HEK293 (cell line): ENCODE measurements around the gene STARD3.

Experiments used
- CTCF ChIA-PET: fragments of 350-600 bp; formaldehyde crosslinking; extraction: SDS; loops from one replicate; lab custom pipeline; 2021; ENCODE audit warnings: antibody characterized with exemption; lab: Yijun Ruan, JAX
- POLR2A ChIA-PET: fragments of 300-600 bp; formaldehyde crosslinking; extraction: SDS; loops from one replicate; lab custom pipeline; 2020; ENCODE audit warnings: antibody characterized with exemption, inconsistent platforms; lab: Yijun Ruan, JAX
- H3K27ac ChIP-seq: fragments of 200-500 bp; sonication (Bioruptor generic); 2 replicates; pipeline ENCODE4 v1.5.1; 2014; ENCODE audit warnings: low read depth, low read length, control low read depth, inconsistent platforms; ENCODE audit errors: extremely low read depth
- H3K36me3 ChIP-seq, 2 experiments: fragments of 200-500 bp in 1 of 2; sonication (Bioruptor generic) in 1 of 2; 1 replicate in 1 of 2; 2 replicates in 1 of 2; pipeline ENCODE4 v1.5.1; 2014 to 2017; ENCODE audit warnings: inconsistent platforms in 2 of 2, low read length in 2 of 2; ENCODE audit not compliant: control insufficient read depth in 2 of 2, insufficient read depth in 1 of 2
- H3K4me1 ChIP-seq: fragments of 200-500 bp; sonication (Bioruptor generic); 2 replicates; pipeline ENCODE4 v1.5.1; 2014; ENCODE audit warnings: mild to moderate bottlenecking, low read length, inconsistent platforms; ENCODE audit not compliant: control insufficient read depth, insufficient read depth
- H3K4me3 ChIP-seq: 2 replicates; pipeline ENCODE4 v1.5.1; 2011; ENCODE audit warnings: low read depth, mild to moderate bottlenecking, control low read depth, low read length, moderate library complexity
- H3K9me3 ChIP-seq: fragments of 200-500 bp; sonication (Bioruptor generic); 2 replicates; pipeline ENCODE4 v1.5.1; 2014; ENCODE audit warnings: low read depth, low read length, inconsistent platforms; ENCODE audit not compliant: control insufficient read depth, insufficient read depth
- KLF16 ChIP-seq: fragments of 450-650 bp; formaldehyde crosslinking; IDR thresholded peaks from 2 replicates; pipeline ENCODE4 v1.5.1; 2017; ENCODE audit warnings: missing biosample characterization, missing genetic modification characterization
- PBX3 ChIP-seq: sonication (generic); formaldehyde crosslinking; IDR thresholded peaks from 2 replicates; pipeline ENCODE4 v1.8.1; 2022; ENCODE audit warnings: mild to moderate bottlenecking, moderate library complexity, missing genetic modification reagents
- PRDM10 ChIP-seq: fragments of 450-650 bp; formaldehyde crosslinking; IDR thresholded peaks from 2 replicates; pipeline ENCODE4 v1.5.1; 2016; ENCODE audit warnings: missing biosample characterization, missing genetic modification characterization
- SP2 ChIP-seq: fragments of 450-650 bp; formaldehyde crosslinking; IDR thresholded peaks from 2 replicates; pipeline ENCODE4 v1.5.1; 2016; ENCODE audit warnings: missing biosample characterization, missing genetic modification characterization
- SP3 ChIP-seq: fragments of 450-650 bp; formaldehyde crosslinking; IDR thresholded peaks from 2 replicates; pipeline ENCODE4 v1.5.1; 2016; ENCODE audit warnings: missing biosample characterization, missing genetic modification characterization
- SP7 ChIP-seq: fragments of 450-650 bp; formaldehyde crosslinking; IDR thresholded peaks from 2 replicates; pipeline ENCODE4 v1.5.1; 2016; ENCODE audit warnings: missing biosample characterization, missing genetic modification characterization
- ZBTB17 ChIP-seq: fragments of 450-650 bp; formaldehyde crosslinking; IDR thresholded peaks from 2 replicates; pipeline ENCODE4 v1.5.1; 2016; ENCODE audit warnings: missing biosample characterization, missing genetic modification characterization
- ZBTB21 ChIP-seq: fragments of 450-650 bp; formaldehyde crosslinking; IDR thresholded peaks from 2 replicates; pipeline ENCODE4 v1.5.1; 2017; ENCODE audit warnings: missing biosample characterization, missing genetic modification characterization
- ZFP37 ChIP-seq: fragments of 450-650 bp; formaldehyde crosslinking; IDR thresholded peaks from 2 replicates; pipeline ENCODE4 v1.5.1; 2016; ENCODE audit warnings: missing biosample characterization, missing genetic modification characterization
- ZIC2 ChIP-seq: fragments of 450-650 bp; formaldehyde crosslinking; IDR thresholded peaks from 2 replicates; pipeline ENCODE4 v1.5.1; 2016; ENCODE audit warnings: missing biosample characterization, missing genetic modification characterization
- ZNF10 ChIP-seq: fragments of 450-650 bp; formaldehyde crosslinking; IDR thresholded peaks from 2 replicates; pipeline ENCODE4 v1.5.1; 2017; ENCODE audit warnings: missing biosample characterization, missing genetic modification characterization
- ZNF184 ChIP-seq: fragments of 450-650 bp; IDR thresholded peaks from 2 replicates; pipeline ENCODE4 v1.5.1; 2018; ENCODE audit warnings: missing biosample characterization, mild to moderate bottlenecking, missing genetic modification characterization
- ZNF335 ChIP-seq: fragments of 450-650 bp; formaldehyde crosslinking; conservative IDR thresholded peaks from 2 replicates; pipeline ENCODE4 v1.5.1; 2016; ENCODE audit warnings: missing biosample characterization, missing genetic modification characterization
- ZNF423 ChIP-seq: fragments of 450-650 bp; formaldehyde crosslinking; IDR thresholded peaks from 2 replicates; pipeline ENCODE4 v1.5.1; 2016; ENCODE audit warnings: missing biosample characterization, missing genetic modification characterization
- ZNF426 ChIP-seq: fragments of 450-650 bp; formaldehyde crosslinking; IDR thresholded peaks from 2 replicates; pipeline ENCODE4 v1.5.1; 2017; ENCODE audit warnings: missing biosample characterization, missing genetic modification characterization, mild to moderate bottlenecking, inconsistent platforms, moderate library complexity
- ZNF629 ChIP-seq: fragments of 450-650 bp; formaldehyde crosslinking; IDR thresholded peaks from 2 replicates; pipeline ENCODE4 v1.5.1; 2017; ENCODE audit warnings: missing biosample characterization, missing genetic modification characterization
- TF ChIP-seq, protein P1 (sequence below): fragments of 450-650 bp; formaldehyde crosslinking; IDR thresholded peaks from 2 replicates; pipeline ENCODE4 v1.5.1; 2016; ENCODE audit warnings: missing biosample characterization, missing genetic modification characterization
- TF ChIP-seq, protein P2 (sequence below): fragments of 450-650 bp; formaldehyde crosslinking; IDR thresholded peaks from 2 replicates; pipeline ENCODE4 v1.5.1; 2016; ENCODE audit warnings: missing biosample characterization, missing genetic modification characterization
- TF ChIP-seq, protein P3 (sequence below): fragments of 450-650 bp; formaldehyde crosslinking; IDR thresholded peaks from 2 replicates; pipeline ENCODE4 v1.5.1; 2016; ENCODE audit warnings: missing biosample characterization, missing genetic modification characterization
- TF ChIP-seq, protein P4 (sequence below): fragments of 450-650 bp; formaldehyde crosslinking; IDR thresholded peaks from 2 replicates; pipeline ENCODE4; 2016; ENCODE audit warnings: missing biosample characterization, missing genetic modification characterization

STARD3 gene

GRCh38 chr17:39674179-39674578 is 37.2 kb downstream of the STARD3 start:
- ChIA-PET CTCF (interaction anchor here (1.1 to 11.6 kb wide), 6 partner anchors 20 to 126 kb away, joined by 7 to 168 read pairs (median 15); partner anchors contain the start of gene PPP1R1B), POLR2A (interaction anchor here (1.4 kb wide), 2 partner anchors 13 to 21 kb away, joined by 4 to 8 read pairs; partner anchors contain the start of gene PGAP3)
- H3K9me3 ChIP-seq = no peaks in the 10 kb centered on the region
- peaks cover 17% of the 10 kb centered on the region for H3K4me1 ChIP-seq
- H3K27ac ChIP-seq = no peak overlapping the region
- no peak overlapping the region for H3K4me3 ChIP-seq
- TF ChIP-seq ZNF426 (no peak), ZNF10 (tag by site-specific recombination) (peak; percentile 76; the same call in 1 of the 2 replicates), ZNF335 (tag by site-specific recombination) (no peak)
- TF ChIP-seq, protein P1, sequence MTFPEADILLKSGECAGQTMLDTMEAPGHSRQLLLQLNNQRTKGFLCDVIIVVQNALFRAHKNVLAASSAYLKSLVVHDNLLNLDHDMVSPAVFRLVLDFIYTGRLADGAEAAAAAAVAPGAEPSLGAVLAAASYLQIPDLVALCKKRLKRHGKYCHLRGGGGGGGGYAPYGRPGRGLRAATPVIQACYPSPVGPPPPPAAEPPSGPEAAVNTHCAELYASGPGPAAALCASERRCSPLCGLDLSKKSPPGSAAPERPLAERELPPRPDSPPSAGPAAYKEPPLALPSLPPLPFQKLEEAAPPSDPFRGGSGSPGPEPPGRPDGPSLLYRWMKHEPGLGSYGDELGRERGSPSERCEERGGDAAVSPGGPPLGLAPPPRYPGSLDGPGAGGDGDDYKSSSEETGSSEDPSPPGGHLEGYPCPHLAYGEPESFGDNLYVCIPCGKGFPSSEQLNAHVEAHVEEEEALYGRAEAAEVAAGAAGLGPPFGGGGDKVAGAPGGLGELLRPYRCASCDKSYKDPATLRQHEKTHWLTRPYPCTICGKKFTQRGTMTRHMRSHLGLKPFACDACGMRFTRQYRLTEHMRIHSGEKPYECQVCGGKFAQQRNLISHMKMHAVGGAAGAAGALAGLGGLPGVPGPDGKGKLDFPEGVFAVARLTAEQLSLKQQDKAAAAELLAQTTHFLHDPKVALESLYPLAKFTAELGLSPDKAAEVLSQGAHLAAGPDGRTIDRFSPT (tag by site-specific recombination) = 0 out of 2 replicates have a peak, but pooled peaks have one; percentile 15
- peaks cover 0 to 3% of the 10 kb centered on the region in 2 experiments; a peak in 2 of 3 replicates for H3K36me3 ChIP-seq

- no peaks in the 10 kb centered on the region for H3K9me3 ChIP-seq
- ChIA-PET CTCF (interaction anchor here (0.6 to 2.1 kb wide), 5 partner anchors 21 to 55 kb away, joined by 3 to 16 read pairs (median 12); no protein-coding TSS in a partner anchor), POLR2A (interaction anchor here (1.2 to 1.5 kb wide), 4 partner anchors 8 to 28 kb away, joined by 3 to 8 read pairs (median 4); partner anchors contain the start of gene PGAP3)
- H3K4me1 ChIP-seq = peaks cover 17% of the 10 kb centered on the region
- H3K4me3 ChIP-seq = no peak overlapping the region
- peak overlapping the region; percentile 48 for H3K27ac ChIP-seq
- peaks cover 0 to 3% of the 10 kb centered on the region in 2 experiments; a peak in 2 of 3 replicates for H3K36me3 ChIP-seq
- TF ChIP-seq ZBTB21 (tag by site-specific recombination) = no peak
- TF ChIP-seq, protein P2, sequence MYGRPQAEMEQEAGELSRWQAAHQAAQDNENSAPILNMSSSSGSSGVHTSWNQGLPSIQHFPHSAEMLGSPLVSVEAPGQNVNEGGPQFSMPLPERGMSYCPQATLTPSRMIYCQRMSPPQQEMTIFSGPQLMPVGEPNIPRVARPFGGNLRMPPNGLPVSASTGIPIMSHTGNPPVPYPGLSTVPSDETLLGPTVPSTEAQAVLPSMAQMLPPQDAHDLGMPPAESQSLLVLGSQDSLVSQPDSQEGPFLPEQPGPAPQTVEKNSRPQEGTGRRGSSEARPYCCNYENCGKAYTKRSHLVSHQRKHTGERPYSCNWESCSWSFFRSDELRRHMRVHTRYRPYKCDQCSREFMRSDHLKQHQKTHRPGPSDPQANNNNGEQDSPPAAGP (tag by site-specific recombination) = peak; percentile 89
- peak; percentile 45; the same call in 1 of the 2 replicates for TF ChIP-seq SP3
- no peak for TF ChIP-seq ZBTB17 (tag by site-specific recombination)
- peak; percentile 98 for TF ChIP-seq ZIC2
- peak; percentile 60 for TF ChIP-seq ZNF423 (tag by site-specific recombination)
- peak; percentile 94 for TF ChIP-seq PRDM10 (tag by site-specific recombination)
- TF ChIP-seq PBX3 = no peak
- TF ChIP-seq, protein P3, sequence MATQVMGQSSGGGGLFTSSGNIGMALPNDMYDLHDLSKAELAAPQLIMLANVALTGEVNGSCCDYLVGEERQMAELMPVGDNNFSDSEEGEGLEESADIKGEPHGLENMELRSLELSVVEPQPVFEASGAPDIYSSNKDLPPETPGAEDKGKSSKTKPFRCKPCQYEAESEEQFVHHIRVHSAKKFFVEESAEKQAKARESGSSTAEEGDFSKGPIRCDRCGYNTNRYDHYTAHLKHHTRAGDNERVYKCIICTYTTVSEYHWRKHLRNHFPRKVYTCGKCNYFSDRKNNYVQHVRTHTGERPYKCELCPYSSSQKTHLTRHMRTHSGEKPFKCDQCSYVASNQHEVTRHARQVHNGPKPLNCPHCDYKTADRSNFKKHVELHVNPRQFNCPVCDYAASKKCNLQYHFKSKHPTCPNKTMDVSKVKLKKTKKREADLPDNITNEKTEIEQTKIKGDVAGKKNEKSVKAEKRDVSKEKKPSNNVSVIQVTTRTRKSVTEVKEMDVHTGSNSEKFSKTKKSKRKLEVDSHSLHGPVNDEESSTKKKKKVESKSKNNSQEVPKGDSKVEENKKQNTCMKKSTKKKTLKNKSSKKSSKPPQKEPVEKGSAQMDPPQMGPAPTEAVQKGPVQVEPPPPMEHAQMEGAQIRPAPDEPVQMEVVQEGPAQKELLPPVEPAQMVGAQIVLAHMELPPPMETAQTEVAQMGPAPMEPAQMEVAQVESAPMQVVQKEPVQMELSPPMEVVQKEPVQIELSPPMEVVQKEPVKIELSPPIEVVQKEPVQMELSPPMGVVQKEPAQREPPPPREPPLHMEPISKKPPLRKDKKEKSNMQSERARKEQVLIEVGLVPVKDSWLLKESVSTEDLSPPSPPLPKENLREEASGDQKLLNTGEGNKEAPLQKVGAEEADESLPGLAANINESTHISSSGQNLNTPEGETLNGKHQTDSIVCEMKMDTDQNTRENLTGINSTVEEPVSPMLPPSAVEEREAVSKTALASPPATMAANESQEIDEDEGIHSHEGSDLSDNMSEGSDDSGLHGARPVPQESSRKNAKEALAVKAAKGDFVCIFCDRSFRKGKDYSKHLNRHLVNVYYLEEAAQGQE (tag by site-specific recombination) = no peak
- no peak for TF ChIP-seq ZNF184 (tag by site-specific recombination)
- no peak for TF ChIP-seq KLF16 (tag by site-specific recombination)
- TF ChIP-seq SP7 (tag by site-specific recombination) = peak; percentile 89
- TF ChIP-seq ZFP37 = no peak
- TF ChIP-seq SP2 (tag by site-specific recombination) = peak; percentile 76
- TF ChIP-seq ZNF629 = peak; percentile 32
- TF ChIP-seq, protein P4, sequence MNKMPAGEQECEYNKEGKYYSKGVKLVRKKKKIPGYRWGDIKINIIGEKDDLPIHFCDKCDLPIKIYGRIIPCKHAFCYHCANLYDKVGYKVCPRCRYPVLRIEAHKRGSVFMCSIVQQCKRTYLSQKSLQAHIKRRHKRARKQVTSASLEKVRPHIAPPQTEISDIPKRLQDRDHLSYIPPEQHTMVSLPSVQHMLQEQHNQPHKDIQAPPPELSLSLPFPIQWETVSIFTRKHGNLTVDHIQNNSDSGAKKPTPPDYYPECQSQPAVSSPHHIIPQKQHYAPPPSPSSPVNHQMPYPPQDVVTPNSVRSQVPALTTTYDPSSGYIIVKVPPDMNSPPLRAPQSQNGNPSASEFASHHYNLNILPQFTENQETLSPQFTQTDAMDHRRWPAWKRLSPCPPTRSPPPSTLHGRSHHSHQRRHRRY (tag by site-specific recombination) = no peak
These were observed 37.9 kb downstream of the STARD3 start for GRCh38 chr17:39674702-39675389.
